ENCODE results near the gene RXRG.

RXRG gene

GRCh38 chr1:165449131-165449530, 4.2 kb upstream of the RXRG start:
- DNase-seq (ENCODE audit: low read depth) = no peak

DNA sequence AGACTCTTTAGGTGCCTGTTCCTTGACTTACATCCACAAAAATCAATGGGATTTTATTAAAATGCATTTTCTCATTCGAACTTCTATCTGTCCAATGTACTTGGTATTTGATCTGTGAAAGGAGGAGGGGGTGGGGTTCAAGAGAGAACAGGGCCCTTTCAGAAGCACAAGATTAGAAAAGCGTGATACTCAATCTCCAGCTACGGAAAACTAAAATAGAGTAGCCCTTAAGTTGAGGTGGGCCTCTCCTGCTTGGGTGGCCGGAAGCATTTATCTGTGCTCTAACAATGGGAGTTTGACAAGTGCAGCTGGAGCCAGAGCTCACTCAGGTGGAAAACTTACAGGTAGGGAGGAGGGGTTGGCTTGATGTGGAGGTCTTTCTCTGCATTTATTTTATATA, 462 bp upstream of the RXRG start:
- no peak for DNase-seq (ENCODE audit: low read depth)

DNA sequence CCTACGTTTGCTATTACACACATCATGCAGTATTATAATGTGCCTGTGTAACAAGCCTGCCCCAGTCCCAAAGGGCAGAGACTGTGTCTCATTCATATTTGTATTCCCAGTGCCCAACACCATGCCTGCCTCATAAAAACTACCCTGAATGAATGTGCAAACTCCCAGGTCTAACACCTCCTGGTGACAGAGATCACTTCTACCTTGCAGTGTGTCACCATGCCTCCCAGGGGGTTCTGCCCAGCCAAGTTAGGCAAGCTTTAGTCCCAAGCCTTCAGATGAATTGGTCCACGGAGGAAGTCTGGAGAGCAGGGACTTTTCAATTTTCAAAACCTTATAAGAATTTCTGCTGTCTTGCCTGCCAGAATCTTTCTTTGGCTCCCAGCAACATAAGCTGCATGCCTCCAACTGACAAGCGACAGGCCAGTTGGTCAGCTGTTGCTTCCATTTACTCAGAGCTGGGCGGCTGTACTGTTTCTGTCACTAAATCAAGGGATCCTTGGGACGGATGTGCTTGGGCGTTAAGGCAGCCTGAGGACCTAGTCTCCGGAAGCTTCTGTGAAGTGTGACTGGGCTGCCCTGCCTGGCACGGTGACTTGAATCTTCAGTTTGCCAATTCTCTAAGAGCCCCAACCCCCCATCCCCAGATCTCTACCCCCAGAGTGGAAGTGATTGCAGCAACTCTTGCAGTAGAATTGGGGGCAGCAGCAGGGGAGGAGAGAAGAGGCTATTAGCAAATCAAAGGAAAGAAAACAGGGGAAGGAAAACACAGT, 1.2 kb downstream of the RXRG start:
- DNase-seq (ENCODE audit: low read depth) = no peak

GRCh38 chr1:165442653-165443052, 2.3 kb downstream of the RXRG start:
- no peak for DNase-seq (ENCODE audit: low read depth)

DNA sequence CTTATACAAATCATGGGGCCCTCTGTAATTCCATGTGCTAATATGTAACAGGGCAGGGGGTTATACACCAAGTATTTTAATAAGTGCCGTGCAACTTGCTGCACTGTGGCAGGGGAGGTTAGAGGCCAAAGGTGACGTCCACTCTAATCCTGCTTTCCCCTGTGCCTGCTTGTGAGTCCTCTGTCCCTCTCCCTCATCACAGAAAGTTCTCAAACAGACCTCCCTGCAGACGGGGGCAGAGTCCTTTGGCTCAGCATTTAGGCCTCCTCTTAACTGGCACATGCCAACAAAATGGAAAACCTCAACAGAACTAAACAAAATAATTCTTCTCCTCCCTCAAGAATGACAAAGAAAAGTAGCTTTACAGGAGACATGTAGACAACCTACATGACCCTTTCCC, 2.9 kb downstream of the RXRG start:
- no peak for DNase-seq (ENCODE audit: low read depth)

GRCh38 chr1:165441166-165441880, 3.6 kb downstream of the RXRG start:
- DNase-seq (ENCODE audit: low read depth) = no peak

DNA sequence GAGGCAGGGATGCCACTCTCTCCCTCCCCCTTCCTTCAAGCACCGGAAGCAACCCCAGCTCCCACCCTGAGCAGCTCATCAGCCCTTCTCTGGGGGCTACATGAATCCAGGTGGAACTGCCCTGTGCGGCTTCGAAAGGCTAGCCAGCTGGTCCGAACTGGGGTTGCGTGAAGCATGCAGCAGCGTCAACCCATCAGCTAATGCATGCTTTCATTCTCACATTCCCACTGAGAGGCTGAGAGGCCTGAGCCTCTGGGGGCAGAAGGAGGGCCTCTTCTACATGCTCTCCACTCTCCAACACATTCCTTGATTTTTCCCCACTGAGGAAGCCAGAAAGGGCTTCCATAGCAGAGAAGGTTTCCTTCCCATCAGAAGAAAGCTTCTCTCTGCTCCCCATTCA, 5.6 kb downstream of the RXRG start:
- DNase-seq (ENCODE audit: low read depth) = no peak

GRCh38 chr1:165436994-165437393, 7.9 kb downstream of the RXRG start:
- DNase-seq (ENCODE audit: low read depth) = no peak

- DNase-seq (ENCODE audit: low read depth) = no peak
Measured at GRCh38 chr1:165435801-165436200, 9.1 kb downstream of the RXRG start.

DNA sequence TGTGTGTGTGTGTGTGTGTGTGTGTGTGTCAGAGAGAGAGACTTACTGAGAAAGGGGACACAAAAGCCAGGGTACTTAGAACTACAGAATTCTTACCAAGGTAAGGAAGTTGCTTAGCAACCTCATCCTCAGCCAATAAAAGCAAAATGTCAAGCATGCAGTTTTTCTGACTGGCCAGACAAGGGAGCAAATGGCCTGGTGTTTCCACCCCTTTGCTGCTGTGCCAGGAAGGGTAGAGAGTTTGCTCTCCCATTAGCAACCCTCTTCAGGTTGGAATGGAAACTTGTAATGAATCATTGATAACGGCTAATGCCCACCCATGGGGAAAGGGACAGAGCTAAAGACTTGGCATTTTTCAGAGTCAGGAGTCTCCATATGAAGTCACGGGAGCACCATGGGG, 10.6 kb downstream of the RXRG start:
- no peak for DNase-seq (ENCODE audit: low read depth)

GRCh38 chr1:165431079-165431478, 13.8 kb downstream of the RXRG start:
- DNase-seq (ENCODE audit: low read depth) = no peak

DNA sequence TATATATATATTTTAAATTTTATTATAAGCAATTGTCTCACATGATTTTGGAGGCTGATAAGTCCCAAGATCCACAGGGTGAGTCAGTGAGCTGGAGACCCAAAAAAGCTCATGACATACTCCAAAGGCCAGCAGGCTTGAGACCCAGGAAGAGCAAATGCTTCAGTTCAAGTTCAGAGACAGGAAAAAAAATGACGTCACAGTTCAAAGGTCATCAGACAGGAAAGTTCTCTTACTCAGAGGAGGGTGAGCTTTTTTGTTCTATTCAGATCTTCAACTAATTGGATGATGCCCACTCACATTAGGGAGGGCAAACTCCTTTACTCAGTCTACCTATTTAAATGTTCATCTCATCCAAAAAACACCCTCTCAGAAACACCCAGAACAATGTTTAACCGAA, 18.2 kb downstream of the RXRG start:
- no peak for DNase-seq (ENCODE audit: low read depth)

DNA sequence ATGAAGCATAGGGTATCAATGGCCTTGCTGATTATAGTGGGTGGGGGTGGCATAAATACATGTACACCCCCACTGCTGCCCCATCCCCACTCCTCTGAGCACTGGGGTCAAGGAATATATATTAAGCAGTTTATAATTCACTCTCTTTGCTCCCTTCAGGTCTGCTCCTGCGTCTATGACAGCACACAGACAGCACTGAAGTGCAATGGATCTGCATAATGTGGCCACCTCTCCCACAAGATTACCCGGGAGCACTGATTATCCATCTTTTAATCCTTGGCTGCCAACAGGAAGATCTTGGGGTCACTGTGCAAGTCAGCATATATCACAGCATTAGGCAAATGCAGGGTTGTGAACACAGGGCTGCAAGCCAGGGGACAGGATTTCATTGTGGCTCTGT, 19.3 kb downstream of the RXRG start:
- DNase-seq (ENCODE audit: low read depth) = no peak

GRCh38 chr1:165424454-165425216, 20.3 kb downstream of the RXRG start:
- DNase-seq (ENCODE audit: low read depth) = no peak

DNA sequence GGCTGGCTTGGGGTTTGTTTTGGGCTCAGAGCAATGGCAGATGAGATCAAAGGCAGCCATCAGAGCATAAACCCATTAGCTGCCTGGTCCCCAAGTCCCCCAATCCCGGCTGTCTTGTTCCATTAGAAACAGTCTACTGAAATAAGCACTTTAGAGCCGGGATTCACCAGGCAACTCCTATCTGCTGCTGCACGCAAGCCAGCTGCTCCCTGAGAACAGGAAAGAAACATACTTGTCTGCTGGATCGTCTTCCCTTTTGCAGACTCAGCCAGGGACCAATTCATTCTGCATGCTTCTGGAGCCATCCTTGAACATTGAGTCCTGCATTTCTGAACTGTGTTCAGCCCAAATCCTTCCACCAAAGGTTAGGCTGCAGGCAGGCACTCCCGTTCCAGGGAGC, 21.8 kb downstream of the RXRG start:
- DNase-seq (ENCODE audit: low read depth) = no peak

- DNase-seq (ENCODE audit: low read depth) = no peak
Measured at GRCh38 chr1:165420655-165421054, 24.3 kb downstream of the RXRG start.

GRCh38 chr1:165419839-165420238, 25.1 kb downstream of the RXRG start:
- no peak for DNase-seq (ENCODE audit: low read depth)

- DNase-seq (ENCODE audit: low read depth) = no peak
Measured at GRCh38 chr1:165418195-165418594, 26.7 kb downstream of the RXRG start.

DNA sequence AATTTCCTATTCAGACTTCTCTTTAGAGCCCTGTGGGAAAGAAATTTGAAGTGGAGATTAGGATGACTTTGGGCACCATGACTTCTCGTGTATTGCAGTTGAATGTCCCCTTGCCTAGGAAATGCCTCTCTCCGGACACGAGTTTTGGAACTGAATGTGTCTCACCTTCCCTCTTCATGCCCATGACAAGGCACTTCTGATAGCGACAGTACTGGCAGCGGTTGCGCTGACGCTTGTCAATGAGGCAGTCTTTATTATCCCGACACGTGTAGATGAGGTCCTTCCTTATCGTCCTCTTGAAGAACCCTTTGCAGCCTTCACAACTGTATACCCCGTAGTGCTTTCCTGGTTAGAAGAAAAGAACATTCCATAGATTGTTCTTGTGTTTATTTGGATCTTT, 28.1 kb downstream of the RXRG start:
- DNase-seq (ENCODE audit: low read depth) = no peak

DNA sequence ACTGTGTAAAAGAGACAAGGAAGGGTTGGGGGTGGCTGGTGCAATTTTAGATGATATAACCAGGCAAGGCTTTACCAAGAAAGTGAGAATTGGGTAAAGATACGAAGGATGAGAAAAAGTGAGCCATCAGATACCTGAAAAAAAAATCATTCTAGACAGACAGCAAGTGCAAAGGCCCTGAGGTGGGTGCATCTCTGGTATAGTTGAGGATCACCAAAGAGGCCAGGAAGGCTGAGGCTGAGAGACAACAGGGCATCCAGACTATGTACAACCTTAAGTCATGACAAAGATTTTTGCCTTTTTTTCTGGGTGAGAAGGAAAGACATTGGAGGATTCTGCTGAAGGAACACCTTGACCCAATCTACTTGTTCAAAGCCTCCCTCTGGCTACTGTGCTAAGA, 29.9 kb downstream of the RXRG start:
- DNase-seq (ENCODE audit: low read depth) = no peak

GRCh38 chr1:165414620-165415019, 30.3 kb downstream of the RXRG start:
- DNase-seq (ENCODE audit: low read depth) = no peak

GRCh38 chr1:165411396-165411795, 33.5 kb downstream of the RXRG start:
- no peak for DNase-seq (ENCODE audit: low read depth)
